Neural cell (in vitro differentiated cells): ENCODE data around the gene PRDM15.

Experiments used
- CTCF ChIP-seq: fragments of 450-650 bp; IDR thresholded peaks from 2 replicates; pipeline ENCODE4 v1.5.1; 2014; ENCODE audit warnings: antibody characterized with exemption, mild to moderate bottlenecking, moderate library complexity; ENCODE audit not compliant: poor library complexity, severe bottlenecking
- EZH2 ChIP-seq: fragments of 200-600, 300-800 bp; shearing (Covaris generic), sonication (generic); IDR thresholded peaks from 2 replicates; pipeline ENCODE4 v1.6.1; 2014; ENCODE audit warnings: antibody characterized with exemption, low read length, borderline replicate concordance, mild to moderate bottlenecking; ENCODE audit not compliant: insufficient read depth, poor library complexity, severe bottlenecking
- TAF1 ChIP-seq: IDR thresholded peaks from 2 replicates; pipeline ENCODE4 v1.6.1; 2012; ENCODE audit warnings: low read depth

GRCh38 chr21:41779659-41780058 is 99.5 kb downstream of the PRDM15 start:
- no peak for TF ChIP-seq TAF1
- TF ChIP-seq EZH2: no peak
- no peak for TF ChIP-seq CTCF
